Measurements from ENCODE around the gene NBPF26. TPM values are rescaled to one million over a fixed set of nuclear protein-coding genes. Genes with fewer than 3 reads are reported as not detected.
"Not testable (repeated sequence)": the region's sequence is repeated elsewhere in the genome, so short reads cannot be mapped to it uniquely, and the experiment has no call there.

Gene NBPF26
- total RNA-seq, 1 donor from 2014 or later, result 13.9 TPM

DNA sequence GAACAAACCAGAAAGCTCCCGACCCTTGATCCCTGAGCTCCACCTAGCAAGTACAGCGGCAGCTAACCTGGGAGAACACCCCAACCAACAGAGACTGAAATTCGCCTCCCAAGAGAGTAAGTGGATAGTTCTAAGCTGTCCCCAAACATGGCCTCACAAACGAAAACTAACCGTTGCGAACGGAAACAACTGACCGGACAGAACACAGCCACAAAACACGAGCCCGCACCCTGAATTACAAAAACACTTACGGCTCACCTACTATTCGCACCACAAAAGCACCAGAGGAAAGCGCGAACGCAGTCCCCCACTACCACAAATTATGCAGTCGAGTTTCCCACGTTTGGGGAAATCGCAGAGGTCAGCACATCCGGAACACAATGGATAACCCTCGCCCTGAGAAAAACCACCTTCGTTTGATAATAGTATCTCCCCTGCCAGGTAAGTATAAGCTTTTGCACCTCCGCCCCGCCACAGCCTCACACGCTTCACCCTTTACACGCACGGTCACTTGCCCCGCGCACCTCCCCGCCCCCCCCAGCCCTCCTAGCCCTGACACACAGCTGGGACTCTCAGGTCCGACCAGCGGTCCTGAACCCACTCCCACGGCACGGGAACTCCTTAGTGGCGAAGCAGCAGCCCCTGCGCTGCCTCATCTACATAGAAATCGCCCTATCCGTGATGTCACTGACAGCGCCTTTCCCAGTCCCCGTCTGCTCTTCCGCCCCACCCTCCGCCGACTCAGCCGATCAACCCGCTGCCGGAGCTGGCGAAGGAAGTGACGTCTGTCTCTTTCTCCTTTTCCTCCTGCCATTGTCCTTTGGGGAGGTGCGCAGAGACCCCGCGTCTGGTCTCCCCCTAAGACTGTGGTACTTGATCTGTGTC, 127.0 kb downstream of the NBPF26 start:
- ATAC-seq, result peak; percentile 82
- DNase-seq (ENCODE audit: low spot score), result peak; percentile 89

DNA sequence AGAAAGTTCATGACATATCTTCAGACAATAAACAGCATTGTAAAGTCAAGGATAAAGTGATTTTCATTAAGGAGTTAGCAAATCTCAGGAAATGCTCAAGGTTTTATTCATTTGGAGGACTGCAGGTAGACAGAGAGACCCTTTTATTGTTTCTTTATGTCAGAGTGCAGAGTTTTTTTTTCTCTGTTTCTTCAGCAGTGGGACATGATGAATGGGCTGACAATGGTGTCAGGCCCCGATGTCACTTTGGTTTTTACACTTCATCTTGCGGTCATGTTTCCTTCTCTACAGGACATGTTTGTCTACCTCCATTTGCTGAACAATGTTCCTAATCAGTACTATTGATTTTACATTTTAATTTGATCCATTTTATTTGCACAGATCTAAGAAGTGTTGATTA, 134.4 kb downstream of the NBPF26 start:
- not testable (repeated sequence) for DNase-seq (ENCODE audit: low spot score); ATAC-seq

DNA sequence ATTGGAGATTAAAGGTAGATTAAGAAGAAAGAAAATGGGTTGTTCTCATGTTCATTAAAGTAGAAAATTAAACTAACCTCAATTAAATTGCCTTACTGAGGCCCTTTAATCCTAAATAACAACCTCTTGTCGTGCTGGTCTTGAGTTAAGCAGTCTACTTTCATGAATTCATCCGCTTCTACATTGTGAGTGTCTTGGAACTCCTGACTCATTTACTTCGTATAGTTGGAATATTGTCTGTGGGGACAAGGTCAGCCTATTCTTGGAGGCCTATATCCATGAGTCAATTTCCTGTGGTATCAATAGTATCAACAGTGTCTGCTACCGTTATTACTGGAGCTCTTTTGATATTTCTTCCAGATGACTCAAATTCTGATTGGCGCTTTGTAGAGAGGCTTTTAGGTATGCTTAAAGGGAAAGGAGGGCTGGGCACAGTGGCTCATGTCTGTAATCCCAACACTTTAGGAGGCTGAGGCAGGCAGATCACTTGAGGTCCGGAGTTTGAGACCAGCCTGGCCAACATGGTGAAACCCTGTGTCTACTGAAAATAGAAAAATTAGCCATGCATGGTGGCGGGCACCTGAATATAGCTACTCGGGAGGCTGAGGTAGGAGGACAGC, 136.0 kb downstream of the NBPF26 start:
- not testable (repeated sequence) for ATAC-seq; DNase-seq (ENCODE audit: low spot score)

DNA sequence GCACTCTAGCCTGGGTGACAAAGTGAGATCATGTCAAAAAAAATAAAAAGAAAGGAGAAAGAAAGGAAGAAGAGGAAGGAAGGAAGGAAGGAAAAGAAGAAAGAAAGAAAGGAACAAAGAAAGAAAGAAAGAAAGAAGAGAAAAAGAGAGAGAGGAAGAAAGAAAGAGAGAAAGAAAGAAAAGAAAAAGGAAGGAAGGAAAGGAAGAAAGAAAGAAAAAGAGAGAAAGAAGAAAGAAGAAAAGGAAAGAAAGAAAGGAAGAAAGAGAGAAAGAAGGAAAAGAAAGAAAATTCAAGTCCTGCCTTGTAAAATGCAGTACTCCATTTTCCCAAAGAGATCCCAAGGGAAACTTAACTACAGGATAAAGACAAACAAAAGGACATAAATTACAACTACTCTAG, 154.5 kb downstream of the NBPF26 start:
- not testable (repeated sequence) for ATAC-seq; DNase-seq (ENCODE audit: low spot score)

DNA sequence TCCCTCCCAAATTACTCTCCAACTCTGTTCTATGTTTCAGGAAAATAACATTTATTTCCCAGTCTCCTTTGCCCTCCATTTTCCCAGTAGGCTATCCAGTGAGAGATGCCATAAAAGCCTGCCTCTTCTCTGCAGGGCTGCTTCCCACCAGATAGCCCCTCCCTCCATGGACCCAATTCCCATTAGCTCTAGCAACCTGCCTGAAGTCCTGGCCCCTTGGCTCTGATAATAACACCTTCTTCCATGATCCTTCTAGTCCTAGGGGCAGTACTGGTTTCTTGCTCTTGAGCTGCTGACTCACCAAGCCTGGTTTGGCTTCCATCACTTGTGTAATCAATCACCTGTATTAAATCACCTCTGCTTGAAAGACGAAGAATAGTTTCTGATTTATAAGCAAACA, 156.3 kb downstream of the NBPF26 start:
- not testable (repeated sequence) for ATAC-seq; DNase-seq (ENCODE audit: low spot score)

DNA sequence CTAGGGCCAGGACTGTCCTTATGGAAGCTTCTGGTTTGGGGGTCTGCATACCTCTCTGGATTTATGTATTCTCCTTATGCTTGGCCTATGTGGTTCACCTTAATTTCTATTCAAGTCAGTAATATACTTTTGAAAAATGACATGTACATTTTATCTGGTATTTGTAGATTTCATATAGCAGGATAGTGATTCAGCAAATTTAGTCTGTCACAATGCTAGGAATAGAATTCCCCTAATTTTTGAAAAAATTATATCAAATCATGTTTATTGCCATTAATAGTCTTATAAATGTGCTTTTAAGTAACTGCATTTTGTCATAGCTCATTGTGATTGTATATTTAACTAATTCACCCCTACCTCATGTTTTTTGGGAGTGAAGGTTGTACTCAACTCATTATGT, 158.2 kb downstream of the NBPF26 start:
- not testable (repeated sequence) for DNase-seq (ENCODE audit: low spot score); ATAC-seq

Other genes starting within 250 kb of the NBPF26 start
- not detected for gene PPIAL4A, start 165.8 kb downstream of the NBPF26 start, total RNA-seq